HUDEP-2 (cell line): ENCODE measurements around the gene CYB5D1.

Experiments used
- DNase-seq, 76 experiments: peaks; one replicate each; lab custom pipeline; 2025; ENCODE audit not compliant: unreplicated experiment in 76 of 76; lab: John Stamatoyannopoulos, UW

Gene CYB5D1

DNA sequence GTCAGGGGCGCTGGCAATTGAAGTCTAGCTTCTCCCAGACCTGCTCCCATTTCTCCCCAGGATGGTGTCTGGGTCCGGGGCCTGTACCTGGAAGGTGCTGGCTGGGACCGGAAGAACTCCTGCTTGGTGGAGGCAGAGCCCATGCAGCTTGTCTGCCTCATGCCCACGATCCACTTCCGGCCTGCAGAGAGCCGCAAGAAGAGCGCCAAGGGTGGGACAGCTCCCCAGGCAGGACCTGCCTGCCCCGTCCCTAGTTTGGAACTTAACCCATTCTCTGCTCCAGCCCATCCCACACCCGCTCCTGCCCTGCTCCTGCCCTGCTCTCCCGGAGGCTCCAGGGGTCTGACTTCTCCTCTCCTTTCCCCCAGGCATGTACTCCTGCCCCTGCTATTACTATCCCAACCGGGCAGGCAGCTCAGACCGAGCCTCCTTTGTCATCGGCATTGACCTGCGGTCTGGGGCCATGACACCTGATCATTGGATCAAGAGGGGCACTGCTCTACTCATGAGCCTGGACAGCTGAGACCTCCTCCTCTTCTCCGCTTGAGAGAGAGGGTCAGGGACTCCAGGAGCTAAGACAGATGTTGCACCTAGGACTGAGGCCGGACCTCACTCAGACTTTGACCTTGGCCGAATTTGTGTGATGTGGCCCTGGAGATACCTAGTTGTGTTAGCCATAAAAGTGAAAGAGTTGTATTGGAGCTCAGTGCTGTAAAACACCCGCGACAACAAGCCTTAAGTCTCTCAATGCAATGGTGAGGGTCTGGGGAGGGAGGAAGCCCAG is 24.6 kb upstream of the CYB5D1 start:
- DNase-seq, result no peak

DNA sequence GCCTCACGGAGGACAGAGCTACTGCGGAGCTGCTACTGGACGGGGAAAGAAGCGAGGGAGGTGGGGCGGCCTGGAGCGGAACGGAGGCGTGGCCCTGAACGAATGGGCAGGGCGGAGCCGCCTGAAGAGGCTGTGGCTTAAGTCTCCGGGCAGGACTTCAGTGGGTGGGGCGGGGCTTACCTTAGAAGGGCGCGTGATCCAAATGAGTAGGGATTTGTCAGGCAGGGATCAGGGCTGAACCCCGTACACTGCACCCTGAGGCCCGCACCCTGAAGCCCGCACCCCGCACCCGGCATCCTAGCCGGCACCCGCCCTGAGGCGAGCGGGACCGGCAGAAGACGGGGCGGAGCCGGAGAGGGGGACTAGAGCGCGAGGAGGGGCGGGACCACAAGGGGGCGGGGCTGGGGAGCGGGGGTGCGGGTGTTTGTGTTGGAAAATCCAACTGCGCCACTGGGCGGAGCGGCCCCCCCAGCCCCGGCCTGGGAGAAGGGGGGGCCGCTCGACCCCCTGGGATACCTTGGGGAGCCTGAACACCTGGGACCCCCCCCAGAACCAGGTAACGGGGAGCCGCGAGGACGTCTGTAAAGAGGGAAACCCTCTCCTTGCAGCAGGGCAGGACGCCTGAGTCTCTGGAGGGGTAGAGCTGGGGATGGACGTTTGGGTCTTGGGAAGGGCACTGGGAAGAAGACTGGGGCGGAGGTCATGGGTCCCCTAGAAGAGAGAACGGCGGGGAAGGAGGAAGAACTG is 23.8 kb upstream of the CYB5D1 start, which contains the start of gene KDM6B:
Gene KDM6B (plus strand): TSS at position 423 of the 747 bp plus-strand sequence. CDS start 11,338 bp downstream, outside the sequence.
- peak in 64 of 76 experiments; percentile 25 to 91 (median 81) for DNase-seq

DNA sequence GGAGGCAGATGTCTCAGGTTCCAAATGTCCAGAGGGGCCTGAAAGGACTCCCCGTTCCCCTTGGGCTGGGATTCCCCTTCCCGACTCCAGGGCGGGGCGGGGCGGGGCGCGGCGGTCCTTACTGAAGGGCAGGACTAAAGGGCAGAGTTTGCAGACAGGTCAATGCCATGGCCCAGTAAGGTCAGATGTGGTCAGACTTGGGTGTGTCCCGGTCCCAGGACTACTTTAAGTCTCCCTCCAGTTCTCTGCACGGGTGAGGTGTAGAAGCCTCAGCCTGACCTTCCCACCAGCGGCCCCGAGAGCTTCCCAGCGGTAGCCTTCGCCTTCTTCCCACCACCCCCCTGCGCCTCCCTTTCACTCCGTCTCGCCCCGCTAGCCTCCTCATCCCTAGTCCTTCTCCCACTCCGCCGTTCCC is 23.3 kb upstream of the CYB5D1 start:
- DNase-seq, result peak in 40 of 76 experiments; percentile 14 to 85 (median 48)

DNA sequence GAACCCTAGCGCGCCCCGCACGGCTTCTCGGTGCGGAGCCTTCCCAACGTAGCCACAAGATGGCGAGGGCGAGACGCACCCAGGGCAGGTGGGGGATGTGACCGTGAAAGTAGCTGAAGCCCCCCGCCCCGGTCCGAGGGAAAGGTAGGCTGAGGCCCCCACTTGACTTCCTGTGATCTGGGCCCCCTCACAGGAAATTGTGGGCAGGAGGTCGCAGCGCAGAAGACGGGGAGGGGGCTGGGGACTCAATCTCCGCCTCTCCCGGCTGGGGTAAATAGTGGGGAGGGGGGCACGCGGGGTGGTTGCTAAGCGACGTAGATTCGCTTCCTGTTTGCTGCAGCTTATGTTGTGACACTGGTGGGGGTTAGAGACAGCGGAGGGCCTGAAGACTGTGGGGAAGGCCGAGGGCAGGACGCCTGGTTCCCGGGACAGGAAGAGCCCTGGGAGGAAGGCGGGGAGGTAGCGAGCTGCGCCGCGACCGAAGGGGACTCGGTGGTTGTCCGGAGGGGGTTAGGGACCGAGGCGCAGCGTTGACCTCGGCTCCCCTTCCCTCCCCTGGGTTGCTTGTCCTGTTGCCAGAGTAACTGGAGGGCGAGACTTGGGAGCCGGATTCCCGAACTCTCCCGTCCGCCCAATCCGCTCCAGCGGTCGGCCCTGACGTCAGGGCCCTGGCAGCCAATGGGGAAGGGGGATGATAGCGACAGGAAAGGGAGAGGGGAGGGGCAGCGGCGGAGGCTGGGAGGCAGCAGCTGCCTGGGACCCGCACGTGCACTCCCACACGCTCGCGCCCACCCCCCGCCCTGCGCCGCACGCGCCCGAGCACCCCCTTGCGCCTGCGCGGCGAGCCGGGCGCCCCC is 22.6 kb upstream of the CYB5D1 start:
- peak in 70 of 76 experiments; percentile 50 to 95 (median 90) for DNase-seq

DNA sequence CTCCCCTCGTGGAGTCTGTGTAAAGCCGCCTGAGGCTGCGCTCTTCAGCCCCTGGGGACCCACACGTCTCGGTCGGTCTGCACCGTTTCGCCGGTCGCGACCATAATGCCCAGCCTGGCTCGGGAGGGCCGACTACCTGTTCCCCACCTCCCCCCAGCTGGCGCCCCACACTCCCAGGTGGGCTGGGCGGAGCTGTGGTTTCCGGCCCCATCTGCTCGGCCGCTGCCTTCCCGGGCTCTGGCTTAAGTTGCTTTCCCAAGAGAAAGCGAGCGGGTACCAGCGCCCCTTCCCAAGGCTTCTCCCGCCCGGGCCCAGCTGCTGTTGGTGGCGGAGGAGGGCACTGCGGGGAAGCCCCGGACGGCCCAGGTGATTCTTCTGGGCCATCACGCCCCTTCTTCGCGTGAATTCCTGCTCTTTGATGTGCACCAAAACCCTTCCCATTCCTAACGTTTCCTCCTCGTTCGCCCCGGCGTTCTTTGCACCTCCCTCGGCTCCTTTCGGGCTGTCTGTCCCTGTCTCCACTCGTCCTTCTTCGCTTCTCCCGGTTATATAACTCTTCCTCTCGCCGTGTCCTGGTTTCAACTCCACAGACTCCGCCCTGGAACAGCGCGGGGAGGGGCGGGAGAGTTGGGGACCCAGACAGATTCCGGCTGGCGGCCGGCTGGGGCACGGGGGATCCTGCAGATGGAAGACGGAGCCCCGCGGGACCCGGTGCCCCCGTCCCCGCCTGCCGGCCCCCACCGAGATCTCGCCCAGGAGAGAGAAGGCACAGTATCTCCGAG is 21.8 kb upstream of the CYB5D1 start:
- peak in 4 of 76 experiments; percentile 24 to 52 (median 46) for DNase-seq

DNA sequence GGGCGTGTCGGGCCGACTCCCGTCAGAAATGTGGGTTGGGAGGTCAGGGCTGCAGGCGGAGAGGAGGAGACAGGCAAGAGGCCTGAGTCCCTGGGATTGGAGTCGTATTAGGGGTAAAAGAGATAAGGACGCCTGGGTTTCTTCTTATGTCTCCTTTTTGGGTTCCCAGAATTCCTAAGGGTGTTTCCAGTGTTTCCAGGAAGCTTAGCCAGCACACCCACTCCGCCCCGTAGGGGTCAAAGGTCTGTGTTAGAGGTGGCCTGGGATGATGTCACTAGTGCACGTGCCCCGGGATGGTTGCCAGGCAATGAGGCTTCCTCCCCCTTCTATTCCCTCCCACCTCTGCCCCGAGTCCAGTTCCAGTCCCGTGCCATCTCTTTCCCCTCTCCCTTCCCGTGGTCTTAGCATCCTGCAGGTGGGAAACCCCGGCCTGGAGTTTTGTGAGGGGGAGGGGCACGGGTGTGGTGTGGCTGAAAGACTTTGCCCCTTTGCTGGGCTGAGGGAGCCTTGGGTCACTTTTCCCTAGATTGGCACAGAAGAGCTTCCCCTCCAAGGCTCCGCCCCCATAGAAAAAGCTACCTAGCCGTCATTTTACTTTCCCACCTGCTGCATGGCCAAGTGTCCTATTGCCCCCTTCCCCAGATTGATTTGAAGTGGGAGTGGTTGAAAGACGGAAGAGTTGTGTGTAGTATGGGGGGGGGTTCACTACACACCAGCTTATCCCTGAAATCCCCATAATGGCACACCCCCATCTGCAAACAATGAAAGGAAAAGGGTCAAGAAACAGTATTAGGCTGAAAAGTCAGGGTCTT is 21.0 kb upstream of the CYB5D1 start:
- peak in 72 of 76 experiments; percentile 42 to 97 (median 92) for DNase-seq

DNA sequence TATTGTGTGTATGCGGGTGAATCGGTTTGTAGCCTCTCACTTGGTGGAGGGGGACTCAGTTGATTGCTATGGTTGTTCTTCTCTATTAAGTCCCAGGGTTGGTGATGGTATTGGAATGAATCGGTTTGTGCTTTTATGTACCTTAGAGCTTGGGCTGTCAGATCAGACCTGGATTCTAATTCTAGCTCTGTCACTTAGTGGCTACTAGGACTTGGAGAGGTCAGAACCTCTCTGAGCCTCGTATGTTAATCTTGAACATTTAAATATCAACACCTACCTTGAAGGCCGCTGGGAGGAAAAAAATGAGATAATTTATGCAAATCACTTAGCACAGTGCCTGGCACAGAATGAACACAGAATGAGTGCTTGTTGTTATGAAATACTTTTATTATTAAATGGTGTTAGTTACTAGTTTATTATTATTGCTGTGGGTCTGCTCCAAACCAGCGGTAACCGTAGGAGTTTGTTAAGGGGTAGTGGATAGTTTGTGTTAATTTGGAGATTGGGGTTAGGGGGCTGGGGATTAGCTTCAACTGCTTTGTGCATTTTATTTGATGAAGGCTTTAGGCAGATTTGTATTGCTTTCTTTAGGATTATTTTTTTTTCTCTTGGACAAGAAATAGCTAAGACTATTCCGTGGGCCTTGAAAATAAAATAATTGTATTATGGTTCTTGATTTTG is 20.3 kb upstream of the CYB5D1 start:
- peak in 13 of 76 experiments; percentile 2 to 54 (median 15) for DNase-seq

DNA sequence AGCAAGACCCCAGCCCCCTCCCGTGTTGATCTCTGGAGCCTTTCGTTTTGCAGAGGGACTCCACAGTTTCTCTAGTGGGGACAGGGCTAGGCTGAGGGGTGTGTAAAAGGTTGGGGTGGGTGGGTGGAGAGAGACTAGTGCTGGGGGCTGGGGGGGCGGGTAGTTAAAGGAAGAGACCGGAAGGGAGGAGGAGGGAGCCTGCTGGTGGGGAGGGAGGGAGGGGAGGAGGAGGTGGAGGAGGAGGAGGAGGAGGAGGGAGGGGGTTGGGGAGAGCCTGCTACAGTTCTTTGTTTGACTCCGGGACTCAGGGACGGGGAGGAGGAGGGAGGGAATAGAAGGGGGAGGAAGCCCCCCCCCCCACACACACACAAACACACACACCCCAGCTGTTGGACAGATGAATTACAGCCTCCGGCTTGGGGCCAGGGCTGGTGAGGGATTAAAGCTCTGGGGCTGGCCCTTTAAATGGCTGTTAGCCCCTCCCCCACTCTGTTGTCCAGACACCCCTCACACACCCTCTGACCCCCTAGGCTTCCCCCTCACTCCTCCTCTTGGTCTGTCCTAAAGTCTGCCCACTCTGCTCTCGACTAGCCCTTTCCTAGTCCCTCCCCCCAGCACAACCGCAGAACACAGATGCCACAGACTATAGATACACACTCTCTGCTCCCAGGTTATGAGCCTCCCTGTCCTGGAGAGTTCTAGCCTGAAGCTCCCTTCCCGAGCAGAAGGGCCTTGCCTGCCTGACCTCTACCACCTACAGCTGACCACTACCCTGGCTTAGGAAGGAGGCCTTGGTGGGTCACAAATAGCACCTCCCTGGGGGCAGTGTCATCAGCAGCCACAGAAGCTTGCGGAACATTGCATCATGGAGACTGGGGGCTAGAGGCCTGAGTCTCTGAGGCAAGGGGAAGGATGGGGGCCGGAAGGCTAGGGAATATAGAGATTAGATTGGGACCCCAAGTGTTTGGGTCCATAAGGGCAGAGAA is 19.4 kb upstream of the CYB5D1 start:
- DNase-seq, result peak in 51 of 76 experiments; percentile 11 to 81 (median 51)

DNA sequence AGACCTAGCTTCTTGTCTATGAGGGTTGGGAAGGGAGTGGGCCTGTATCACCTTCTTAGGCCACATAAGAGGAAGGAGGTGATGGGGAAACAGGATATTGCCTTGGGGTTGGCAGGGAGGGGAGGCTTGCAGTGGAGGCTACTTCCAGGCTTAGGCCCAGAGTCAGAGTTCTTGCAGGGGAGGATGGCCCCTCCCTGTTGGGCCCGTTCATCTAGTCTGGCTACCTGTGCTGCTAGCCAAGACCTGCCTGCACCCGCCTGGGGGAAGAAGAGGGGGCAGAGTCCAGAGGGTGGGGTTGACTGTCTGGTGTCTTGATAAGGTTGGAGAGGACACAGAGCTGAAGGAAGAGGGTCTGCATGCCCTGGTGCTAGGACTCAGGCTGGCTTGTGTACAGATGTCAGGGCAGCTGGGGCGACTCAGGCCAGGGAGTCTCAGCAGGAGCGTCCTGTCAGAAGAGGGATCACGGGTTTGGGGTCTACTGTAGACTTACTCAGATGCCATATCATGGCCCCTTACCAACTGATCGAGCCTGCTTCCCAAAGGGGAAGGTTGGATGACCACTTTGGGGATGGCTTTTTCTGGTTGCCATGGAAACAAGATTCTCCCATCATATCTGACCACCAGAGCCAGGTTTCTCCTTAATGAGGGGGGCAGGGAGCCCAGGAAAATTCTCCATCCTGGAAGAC is 18.5 kb upstream of the CYB5D1 start:
- peak in 17 of 76 experiments; percentile 3 to 26 (median 14) for DNase-seq

DNA sequence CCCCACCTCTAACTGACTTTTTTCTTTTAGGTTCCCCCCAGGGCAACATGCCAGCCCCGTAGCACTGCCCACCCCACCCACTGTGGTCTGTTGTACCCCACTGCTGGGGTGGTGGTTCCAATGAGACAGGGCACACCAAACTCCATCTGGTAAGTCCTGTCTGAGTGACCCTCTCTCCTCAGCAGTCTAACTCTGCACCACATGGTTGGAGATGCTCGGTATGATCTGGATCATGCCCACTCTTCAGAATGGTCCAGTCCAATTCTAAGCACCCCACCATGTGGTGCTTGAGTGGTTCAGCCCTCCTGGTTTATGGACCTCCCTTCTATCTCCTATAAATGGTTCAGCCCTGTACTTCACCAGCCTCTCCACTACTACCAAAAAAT is 17.9 kb upstream of the CYB5D1 start:
- DNase-seq, result peak in 50 of 76 experiments; percentile 6 to 77 (median 43)

DNA sequence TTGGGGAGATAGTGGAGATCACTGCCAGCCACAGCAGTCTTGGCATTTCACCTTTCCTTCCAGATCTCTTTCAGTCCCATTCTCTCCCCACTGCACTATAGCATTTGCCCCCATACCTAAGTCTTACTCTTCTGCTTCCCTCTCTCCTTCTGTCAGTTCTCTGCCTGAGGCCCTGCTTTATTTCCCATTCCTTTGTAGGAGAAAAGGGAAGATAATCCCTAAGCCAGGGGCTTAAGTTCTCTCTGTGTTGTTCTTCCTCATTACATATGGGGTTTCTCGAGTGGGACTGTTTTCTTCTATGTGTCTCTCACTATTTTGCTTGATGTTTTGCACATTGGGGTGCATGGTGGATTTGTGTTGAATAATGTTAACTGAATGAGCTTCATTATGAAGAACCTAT is 17.4 kb upstream of the CYB5D1 start:
- DNase-seq, result no peak

DNA sequence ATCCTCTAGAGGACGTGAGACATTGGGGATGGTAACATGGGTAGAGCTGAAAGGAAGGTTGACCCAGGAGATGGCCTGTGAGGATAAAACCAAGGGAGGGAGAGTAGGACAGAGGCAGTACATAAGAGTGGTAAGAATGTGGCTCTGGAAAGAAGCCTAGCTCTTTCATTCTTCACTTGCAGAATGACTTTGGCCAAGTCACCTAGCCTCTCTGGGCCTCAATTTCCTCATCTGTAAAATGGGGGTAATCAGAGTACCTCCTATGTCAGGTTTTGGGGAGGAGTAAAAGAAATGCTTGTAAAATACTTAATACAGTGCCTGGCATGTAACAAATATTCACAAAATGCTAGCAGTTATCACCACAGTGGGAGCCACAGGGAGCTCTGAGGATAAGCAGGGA is 16.9 kb upstream of the CYB5D1 start:
- no peak for DNase-seq

DNA sequence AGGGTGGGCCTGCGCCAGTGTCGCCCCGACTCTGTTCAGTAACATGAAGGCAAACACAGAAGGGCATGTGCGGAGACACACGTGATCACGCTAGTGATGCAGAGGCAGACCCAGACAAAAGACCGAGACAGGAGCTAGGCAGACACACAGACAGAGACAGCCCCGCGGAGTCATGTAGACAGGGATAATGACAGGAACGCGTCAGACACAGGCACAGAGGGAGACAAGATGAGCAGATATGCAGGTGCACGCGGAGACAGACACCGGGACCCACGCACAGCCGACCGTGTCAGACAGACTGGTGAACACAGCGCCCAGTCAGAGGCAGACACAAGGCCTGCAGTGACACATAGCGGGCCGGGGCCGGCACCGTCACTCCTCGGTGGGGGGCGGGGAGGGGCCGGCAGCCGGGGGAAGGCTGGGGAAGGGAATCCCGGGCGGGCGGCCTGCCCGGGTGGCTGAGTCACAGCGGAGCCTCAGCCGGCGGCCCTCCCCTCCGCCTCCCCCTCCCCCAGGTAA is 16.3 kb upstream of the CYB5D1 start:
- peak in 58 of 76 experiments; percentile 40 to 87 (median 70) for DNase-seq

DNA sequence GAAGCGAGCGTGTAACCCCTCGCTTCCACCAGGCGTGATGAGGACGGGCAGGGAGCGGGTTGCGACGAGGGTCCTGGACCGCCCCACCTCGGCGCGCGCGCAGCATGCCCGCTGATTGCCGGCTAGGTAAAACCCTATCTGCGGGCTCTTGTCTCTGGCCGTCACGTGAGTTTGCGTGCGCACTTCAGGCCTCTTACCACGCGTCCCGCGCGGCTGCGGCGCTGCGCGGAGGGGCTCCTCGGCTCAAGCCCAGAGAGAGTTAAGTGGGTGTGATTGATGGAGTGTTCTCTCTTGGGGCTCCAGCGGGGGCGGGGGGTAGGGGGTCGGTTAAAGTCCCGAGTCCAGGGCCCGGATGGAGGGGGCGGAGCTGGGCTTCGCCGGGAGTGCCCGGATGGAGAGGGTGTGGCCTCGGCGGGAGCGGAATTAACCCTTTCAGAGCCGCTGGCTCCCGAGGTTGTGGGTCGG is 15.9 kb upstream of the CYB5D1 start:
- DNase-seq, result peak in 64 of 76 experiments; percentile 29 to 90 (median 69)

DNA sequence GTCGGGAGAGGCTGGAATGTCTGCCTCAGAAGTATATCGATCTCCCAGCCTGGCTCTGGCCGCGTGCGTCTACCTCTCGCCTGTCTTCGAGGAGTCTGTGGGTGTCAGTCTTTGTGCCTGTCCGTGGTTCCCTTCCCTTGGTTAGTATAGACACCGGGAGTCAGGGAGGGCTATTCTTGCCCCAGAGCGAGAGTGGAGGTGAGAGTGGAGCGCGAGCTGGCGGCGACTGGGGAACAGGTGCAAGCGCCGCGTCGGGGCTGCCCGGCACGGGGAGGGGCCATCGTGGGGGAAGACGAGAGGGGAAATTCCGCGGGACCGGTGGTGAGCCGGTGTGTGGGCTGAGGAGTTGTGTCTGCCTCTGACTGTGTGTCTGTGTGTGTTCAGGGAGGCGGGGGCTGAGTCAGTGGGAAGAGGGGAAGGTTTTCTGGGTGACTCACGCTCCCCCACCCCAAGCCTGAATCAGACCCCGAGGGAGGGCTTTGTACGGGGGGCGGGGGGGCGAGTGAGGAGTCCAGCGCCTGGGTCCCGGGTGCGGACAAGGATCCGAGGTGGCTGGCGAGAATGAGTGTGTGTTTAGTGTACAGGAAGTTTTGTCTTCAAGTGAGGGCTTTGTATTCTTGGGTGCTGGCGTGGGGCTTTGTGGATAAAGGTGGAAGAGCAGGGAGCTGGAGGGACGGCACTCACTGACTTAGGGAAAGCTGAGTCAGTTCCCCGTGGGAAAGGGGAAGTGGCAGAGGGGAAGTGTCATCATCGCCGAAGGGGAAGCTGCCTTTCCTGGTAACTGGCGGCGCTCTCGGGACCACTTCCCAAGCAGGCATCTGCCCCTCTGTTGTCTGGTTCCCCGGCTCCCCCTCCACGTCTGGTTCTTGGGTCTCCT is 15.2 kb upstream of the CYB5D1 start:
- DNase-seq, result peak in 29 of 76 experiments; percentile 11 to 72 (median 38)

DNA sequence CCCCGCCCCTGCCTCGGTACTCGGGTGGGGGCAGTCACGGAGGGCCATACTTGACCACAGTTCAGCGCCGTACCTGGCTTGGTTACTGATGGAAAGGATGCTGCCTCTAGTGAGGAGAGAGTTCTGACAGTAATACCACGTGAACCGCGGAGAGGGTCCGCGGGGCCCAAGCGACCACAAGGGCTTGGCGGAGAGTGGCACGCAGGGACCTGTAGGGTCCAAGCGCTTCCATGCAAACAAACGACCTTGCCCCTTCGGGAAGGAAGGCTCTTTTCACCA is 14.6 kb upstream of the CYB5D1 start:
- DNase-seq, result peak in 3 of 76 experiments; percentile 29 to 44 (median 33)
